CD14-positive monocyte (primary cell): ENCODE data around the gene ZNF506. TPM values are rescaled to one million over a fixed set of nuclear protein-coding genes. Genes with fewer than 3 reads are reported as not detected.
"Not testable (repeated sequence)": the region's sequence is repeated elsewhere in the genome, so short reads cannot be mapped to it uniquely, and the experiment has no call there.

Experiments used
- DNase-seq, 3 donors: peaks; one replicate each; pipeline ENCODE4 v3.0.0-alpha.2; 2011 to 2022
- H2AFZ ChIP-seq: 2 replicates; pipeline ENCODE4 v1.6.0; 2012; ENCODE audit warnings: mild to moderate bottlenecking, low read depth, low read length, inconsistent platforms; ENCODE audit not compliant: insufficient read depth, poor library complexity, severe bottlenecking
- H3K27ac ChIP-seq, 2 donors: 1 replicate in 1 of 2; 2 replicates in 1 of 2; pipeline ENCODE4 v1.5.1; 2012 to 2013; ENCODE audit warnings: low read length in 2 of 2, control low read depth in 1 of 2, inconsistent platforms in 1 of 2, low read depth in 1 of 2, mild to moderate bottlenecking in 1 of 2
- H3K27me3 ChIP-seq, 2 donors: one replicate each; pipeline versions ENCODE4 v1.6.0 to v1.6.1; 2011 to 2013; ENCODE audit warnings: low read length in 2 of 2; ENCODE audit not compliant: control insufficient read depth in 2 of 2, insufficient read depth in 2 of 2
- H3K36me3 ChIP-seq, 2 donors: replicated peaks in 1 of 2; 1 replicate in 1 of 2; 2 replicates in 1 of 2; pipeline versions ENCODE4 v1.5.1 to v1.6.1; 2012 to 2013; ENCODE audit warnings: low read length in 2 of 2, control low read depth in 1 of 2, inconsistent platforms in 1 of 2, mild to moderate bottlenecking in 1 of 2; ENCODE audit not compliant: insufficient read depth in 2 of 2, control insufficient read depth in 1 of 2
- H3K4me1 ChIP-seq, 2 donors: 1 replicate in 1 of 2; 2 replicates in 1 of 2; pipeline versions ENCODE4 v1.5.1 to v1.6.1; 2012 to 2013; ENCODE audit warnings: low read length in 2 of 2, control low read depth in 1 of 2, inconsistent platforms in 1 of 2, mild to moderate bottlenecking in 1 of 2, moderate library complexity in 1 of 2; ENCODE audit not compliant: insufficient read depth in 2 of 2, control insufficient read depth in 1 of 2
- H3K4me2 ChIP-seq: replicated peaks from 2 replicates; pipeline ENCODE3; 2012; ENCODE audit warnings: low read length, moderate library complexity, mild to moderate bottlenecking; ENCODE audit not compliant: poor library complexity, severe bottlenecking; ENCODE audit errors: extremely low read depth
- H3K4me3 ChIP-seq, 3 experiments: fragments of 200-600 bp in 1 of 3; sonication (generic) in 1 of 3; replicated peaks in 1 of 3; 1 replicate in 2 of 3; 2 replicates in 1 of 3; pipeline ENCODE4 v1.5.1; 2011 to 2013; ENCODE audit warnings: low read length in 3 of 3, mild to moderate bottlenecking in 3 of 3, control low read depth in 2 of 3, low read depth in 2 of 3, inconsistent platforms in 1 of 3, moderate library complexity in 1 of 3
- H3K79me2 ChIP-seq: 2 replicates; pipeline ENCODE4 v1.6.0; 2012; ENCODE audit warnings: mild to moderate bottlenecking, control low read depth, inconsistent platforms, low read length, moderate library complexity; ENCODE audit not compliant: insufficient read depth
- H3K9ac ChIP-seq: 2 replicates; pipeline ENCODE4 v1.6.0; 2017; ENCODE audit warnings: low read length, mild to moderate bottlenecking; ENCODE audit not compliant: insufficient read depth, poor library complexity, severe bottlenecking
- H3K9me3 ChIP-seq, 2 donors: replicated peaks in 1 of 2; 1 replicate in 1 of 2; 2 replicates in 1 of 2; pipeline versions ENCODE4 v1.5.1 to v1.6.1; 2012 to 2013; ENCODE audit warnings: low read length in 2 of 2, control low read depth in 1 of 2; ENCODE audit not compliant: control insufficient read depth in 1 of 2, insufficient read depth in 1 of 2
- H4K20me1 ChIP-seq: 2 replicates; pipeline ENCODE4 v1.6.0; 2012; ENCODE audit warnings: mild to moderate bottlenecking, low read length, control low read depth, moderate library complexity; ENCODE audit not compliant: insufficient read depth
- H3K27ac Mint-ChIP-seq, 7 donors: one replicate each; pipeline ENCODE4 v1.8.0; 2020; ENCODE audit warnings: mild to moderate bottlenecking in 7 of 7, mixed read lengths in 7 of 7, moderate library complexity in 6 of 7, inconsistent platforms in 2 of 7
- H3K27me3 Mint-ChIP-seq, 3 donors: one replicate each; pipeline ENCODE4 v1.8.0; 2021 to 2022; ENCODE audit warnings: low read depth in 3 of 3, mild to moderate bottlenecking in 3 of 3, mixed read lengths in 3 of 3, moderate library complexity in 3 of 3, inconsistent platforms in 1 of 3
- H3K36me3 Mint-ChIP-seq, 2 donors: one replicate each; pipeline ENCODE4 v1.8.0; 2020; ENCODE audit warnings: mixed read lengths in 2 of 2, inconsistent platforms in 1 of 2, mild to moderate bottlenecking in 1 of 2
- H3K4me1 Mint-ChIP-seq: one replicate; pipeline ENCODE4 v1.8.0; 2020; ENCODE audit warnings: mild to moderate bottlenecking, mixed read lengths
- H3K4me3 Mint-ChIP-seq, 2 donors: one replicate each; pipeline ENCODE4 v1.8.0; 2020; ENCODE audit warnings: mild to moderate bottlenecking in 2 of 2, mixed read lengths in 2 of 2, moderate library complexity in 1 of 2
- H3K9me3 Mint-ChIP-seq, 7 donors: one replicate each; pipeline ENCODE4 v1.8.0; 2020 to 2022; ENCODE audit warnings: mixed read lengths in 7 of 7, mild to moderate bottlenecking in 6 of 7, moderate library complexity in 6 of 7, inconsistent platforms in 2 of 7
- CTCF ChIP-seq: fragments of 200-600 bp; IDR thresholded peaks from one replicate; pipeline ENCODE4 v1.8.0; 2022; ENCODE audit warnings: antibody characterized with exemption, mild to moderate bottlenecking
- WGBS: methylation state at CpG from one replicate; pipeline ENCODE4 v1.1.5; 2013; ENCODE audit warnings: missing lambda C conversion rate; ENCODE audit not compliant: insufficient coverage; 5-methylcytosine and 5-hydroxymethylcytosine counted together
- intact Hi-C, 2 donors: fragments of 100-400 bp; cut with micrococcal nuclease; formaldehyde crosslinking; loops; one replicate each; pipeline versions ENCODE4 v1.15.0 to v1.15.1; 2023
- polyA plus RNA-seq, 3 donors: library from polyadenylated mRNA; depleted of rRNA in 1 of 3; unstranded in 2 of 3; stranded (reverse) in 1 of 3; fragments of 300-500 nt in 2 of 3; fragments of >200 nt in 1 of 3; fragmentation: Illumina TruSeq in 2 of 3; gene quantifications; 1 replicate in 2 of 3; 2 replicates in 1 of 3; pipeline ENCODE4 v1.2.3, GENCODE V29; 2012 to 2021

The ZNF506 gene
- polyA plus RNA-seq, 3 donors: 4.1 to 8.3 (median 6.1) TPM

GRCh38 chr19:19805480-19805879, 16.1 kb downstream of the ZNF506 start:
- no peak overlapping the region for H3K4me3 ChIP-seq
- no peak overlapping the region for H3K4me2 ChIP-seq
- 100% methylated on average over 1 of the region's 1 CpG for WGBS
- peaks cover 52 to 81% of the 10 kb centered on the region in 2 donors for H3K9me3 ChIP-seq
- TF ChIP-seq CTCF: no peak
- Mint-ChIP-seq H3K27ac (no peak overlapping the region), H3K4me1 (no peaks in the 10 kb centered on the region), H3K36me3 (peaks cover 58 to 78% of the 10 kb centered on the region in 2 donors), H3K27me3 (peaks cover 0 to 2% (median 0%) of the 10 kb centered on the region in 3 donors), H3K4me3 (no peak overlapping the region), H3K9me3 (peaks cover 21 to 81% (median 76%) of the 10 kb centered on the region in 7 donors)
- H3K9ac ChIP-seq: no peak overlapping the region
- intact Hi-C loops: no loop called here
- no peak overlapping the region for H3K27ac ChIP-seq
- no peaks in the 10 kb centered on the region for H4K20me1 ChIP-seq
- peaks cover 23% of the 10 kb centered on the region for H3K79me2 ChIP-seq
- no peaks in the 10 kb centered on the region for H3K27me3 ChIP-seq
- no peak for DNase-seq
- H3K36me3 ChIP-seq: peaks cover 24 to 81% of the 10 kb centered on the region in 2 donors
- H3K4me1 ChIP-seq: no peaks in the 10 kb centered on the region
- H2AFZ ChIP-seq: no peak overlapping the region

GRCh38 chr19:19788015-19788414, 33.5 kb downstream of the ZNF506 start:
- no peaks in the 10 kb centered on the region for H3K79me2 ChIP-seq
- H4K20me1 ChIP-seq: no peaks in the 10 kb centered on the region
- DNase-seq: no peak
- no peak overlapping the region for H2AFZ ChIP-seq
- Mint-ChIP-seq H3K27me3 (peaks cover 0 to under 1% (median 0%) of the 10 kb centered on the region in 3 donors), H3K4me3 (no peak overlapping the region), H3K4me1 (no peaks in the 10 kb centered on the region), H3K36me3 (peaks cover 41 to 77% of the 10 kb centered on the region in 2 donors), H3K9me3 (peaks cover 44 to 85% (median 75%) of the 10 kb centered on the region in 7 donors), H3K27ac (no peak overlapping the region)
- no peak overlapping the region for H3K9ac ChIP-seq
- no peak for TF ChIP-seq CTCF
- H3K4me3 ChIP-seq: no peak overlapping the region
- H3K27me3 ChIP-seq: no peaks in the 10 kb centered on the region
- peaks cover 39 to 81% of the 10 kb centered on the region in 2 donors for H3K36me3 ChIP-seq
- H3K4me2 ChIP-seq: no peak overlapping the region
- intact Hi-C loops: no loop called here
- no peaks in the 10 kb centered on the region for H3K4me1 ChIP-seq
- no peak overlapping the region for H3K27ac ChIP-seq
- no CpG with 5 or more reads among the region's 1 CpG for WGBS
- H3K9me3 ChIP-seq: peaks cover 69 to 85% of the 10 kb centered on the region in 2 donors

- H3K27me3 ChIP-seq, H3K4me1 Mint-ChIP-seq, intact Hi-C loops, H3K4me1 ChIP-seq, H4K20me1 ChIP-seq, H2AFZ ChIP-seq, H3K4me3 Mint-ChIP-seq, H3K27me3 Mint-ChIP-seq, H3K27ac ChIP-seq, H3K79me2 ChIP-seq, H3K9ac ChIP-seq, DNase-seq, H3K4me3 ChIP-seq, H3K4me2 ChIP-seq, H3K27ac Mint-ChIP-seq: not testable (repeated sequence)
- Histone ChIP-seq H3K36me3 (peaks cover 20 to 58% of the 10 kb centered on the region in 2 donors), H3K9me3 (peaks cover 68 to 88% of the 10 kb centered on the region in 2 donors)
- H3K36me3 Mint-ChIP-seq: peaks cover 33 to 69% of the 10 kb centered on the region in 2 donors
- 99% methylated on average over 14 of the region's 19 CpGs for WGBS
- H3K9me3 Mint-ChIP-seq: peaks cover 44 to 88% (median 81%) of the 10 kb centered on the region in 7 donors
Measured at GRCh38 chr19:19785476-19785875, 36.1 kb downstream of the ZNF506 start.
